ENCODE data around the gene ANGPTL1. TPM values are rescaled to one million over a fixed set of nuclear protein-coding genes. Genes with fewer than 3 reads are reported as not detected.
"Not testable (repeated sequence)": the region's sequence is repeated elsewhere in the genome, so short reads cannot be mapped to it uniquely, and the experiment has no call there.

ANGPTL1 gene
- total RNA-seq, 1 donor = 0.10 TPM

DNA sequence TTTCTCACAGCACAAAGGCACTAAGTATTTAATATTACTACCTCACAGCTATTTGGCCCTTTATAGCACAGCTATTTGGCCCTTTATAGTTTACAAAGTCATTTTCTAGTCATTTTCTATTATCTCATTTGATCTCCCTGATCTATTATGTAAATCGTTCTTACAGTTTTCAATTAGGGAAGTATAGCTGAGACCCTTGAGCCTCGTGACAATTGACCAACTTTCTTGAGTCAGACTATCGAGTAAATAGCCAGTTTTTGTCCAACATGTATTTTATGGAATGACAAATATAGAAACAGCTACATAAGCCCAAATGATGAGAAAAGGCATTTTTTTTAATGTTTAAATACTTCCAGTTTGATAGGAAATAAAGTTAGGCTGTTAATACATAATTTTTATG is 7.0 kb upstream of the ANGPTL1 start:
- Histone ChIP-seq H3K9me3 (ENCODE audit: low read depth, low read length) (no peaks in the 10 kb centered on the region), H3K27me3 (ENCODE audit: insufficient read depth, low read length) (no peaks in the 10 kb centered on the region), H3K4me1 (ENCODE audit: insufficient read depth, low read length) (no peaks in the 10 kb centered on the region), H3K4me3 (ENCODE audit: low read length) (no peak overlapping the region)

DNA sequence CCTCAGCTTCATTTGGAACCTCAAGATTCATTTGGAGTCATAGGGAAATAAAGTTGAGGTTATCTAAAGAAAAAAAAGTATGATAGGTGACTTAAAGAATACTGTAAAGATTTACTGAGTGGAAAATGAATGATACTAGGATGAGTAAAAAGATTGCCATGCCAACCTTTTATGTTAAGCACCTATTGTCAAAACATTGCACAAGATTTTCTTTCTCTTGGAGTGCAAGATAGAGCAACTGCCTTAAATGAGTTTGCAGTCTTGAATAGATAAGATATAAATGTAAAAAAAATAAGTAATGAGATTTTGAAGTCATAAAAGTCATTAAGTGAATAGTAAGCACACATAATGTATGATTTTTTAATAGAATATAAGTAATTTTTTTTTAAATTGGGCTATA is 5.1 kb upstream of the ANGPTL1 start:
- H3K9me3 ChIP-seq (ENCODE audit: low read depth, low read length) = no peaks in the 10 kb centered on the region
- H3K27me3 ChIP-seq (ENCODE audit: insufficient read depth, low read length) = no peaks in the 10 kb centered on the region
- no peaks in the 10 kb centered on the region for H3K4me1 ChIP-seq (ENCODE audit: insufficient read depth, low read length)
- H3K4me3 ChIP-seq (ENCODE audit: low read length) = no peak overlapping the region

DNA sequence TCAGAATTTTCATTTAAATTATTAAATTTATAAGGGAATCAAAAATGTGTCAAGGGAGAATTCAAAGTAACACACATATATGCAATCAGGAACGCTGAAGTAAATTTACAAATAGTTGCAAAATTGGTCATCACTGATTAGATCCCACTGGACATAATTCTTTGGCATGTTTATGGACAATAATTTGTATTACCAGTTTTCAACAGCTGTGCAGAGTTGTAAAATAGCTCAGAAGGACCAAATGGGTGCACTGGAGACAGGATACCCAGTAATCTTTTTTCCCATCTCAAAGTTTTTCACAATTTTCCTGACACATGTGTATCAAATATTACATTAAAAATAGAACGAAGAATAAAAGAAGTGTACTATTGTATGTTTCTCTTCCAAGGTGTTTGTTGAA is 4.1 kb upstream of the ANGPTL1 start:
- H3K4me3 ChIP-seq (ENCODE audit: low read length) = no peak overlapping the region
- H3K27me3 ChIP-seq (ENCODE audit: insufficient read depth, low read length) = no peaks in the 10 kb centered on the region
- H3K4me1 ChIP-seq (ENCODE audit: insufficient read depth, low read length) = no peaks in the 10 kb centered on the region
- H3K9me3 ChIP-seq (ENCODE audit: low read depth, low read length) = no peaks in the 10 kb centered on the region

DNA sequence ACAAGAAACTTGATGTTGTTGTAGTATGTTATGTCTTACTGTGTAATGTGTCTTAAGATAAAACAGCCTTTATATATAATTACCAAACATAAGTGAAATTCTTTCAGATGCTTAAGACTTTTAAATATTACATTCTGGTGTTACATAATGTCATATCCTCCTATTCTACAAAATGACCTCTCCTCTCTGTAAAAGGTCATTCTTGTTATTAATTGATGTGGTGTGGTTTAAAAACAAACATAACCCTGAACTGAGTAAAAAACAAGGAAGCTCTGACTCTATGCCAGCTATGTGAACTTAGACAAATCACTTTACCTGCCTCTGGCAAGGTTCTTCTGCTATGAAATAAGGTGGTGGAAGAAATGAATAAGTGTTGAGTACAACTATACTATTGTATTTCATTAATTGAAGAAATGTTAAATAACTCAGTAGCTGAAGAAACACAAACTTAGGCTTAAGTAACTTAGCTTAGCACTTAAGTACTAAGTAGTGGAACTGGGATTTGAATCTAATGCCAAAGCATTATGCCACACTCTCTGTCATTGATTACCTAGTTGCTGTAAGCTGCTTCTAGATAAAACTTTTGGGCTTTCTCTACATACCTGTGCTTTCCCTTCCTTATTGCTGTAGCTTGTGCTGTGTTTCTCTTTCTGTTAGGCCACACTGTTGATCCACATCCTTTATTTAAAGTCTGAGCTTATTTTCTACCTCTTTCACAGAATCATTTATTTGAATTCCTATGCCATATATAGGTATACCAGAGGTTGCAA is 859 bp upstream of the ANGPTL1 start:
- Histone ChIP-seq H3K4me1 (ENCODE audit: insufficient read depth, low read length) (no peaks in the 10 kb centered on the region), H3K9me3 (ENCODE audit: low read depth, low read length) (no peaks in the 10 kb centered on the region), H3K27me3 (ENCODE audit: insufficient read depth, low read length) (no peaks in the 10 kb centered on the region), H3K4me3 (ENCODE audit: low read length) (no peak overlapping the region)

DNA sequence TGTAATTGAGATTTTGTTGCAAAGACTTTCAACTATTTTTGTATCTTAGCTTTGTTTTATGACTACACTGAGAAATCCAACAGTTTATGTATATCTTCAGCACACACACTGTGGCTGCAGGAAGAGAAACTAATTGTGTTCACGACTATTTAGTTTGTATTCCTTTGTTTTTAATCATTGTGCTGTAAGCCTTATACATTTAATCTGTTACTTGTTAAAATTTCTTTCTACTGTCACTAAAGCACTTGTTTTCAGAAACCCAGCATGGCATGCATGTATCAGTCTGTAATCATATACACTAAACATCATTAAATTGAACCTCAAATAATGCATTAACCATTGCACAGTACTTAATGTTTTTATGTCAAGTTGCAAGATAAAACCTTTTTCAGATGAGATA is 656 bp downstream of the ANGPTL1 start:
- no peak overlapping the region for H3K4me3 ChIP-seq (ENCODE audit: low read length)
- H3K9me3 ChIP-seq (ENCODE audit: low read depth, low read length) = no peaks in the 10 kb centered on the region
- no peaks in the 10 kb centered on the region for H3K4me1 ChIP-seq (ENCODE audit: insufficient read depth, low read length)
- H3K27me3 ChIP-seq (ENCODE audit: insufficient read depth, low read length) = no peaks in the 10 kb centered on the region

DNA sequence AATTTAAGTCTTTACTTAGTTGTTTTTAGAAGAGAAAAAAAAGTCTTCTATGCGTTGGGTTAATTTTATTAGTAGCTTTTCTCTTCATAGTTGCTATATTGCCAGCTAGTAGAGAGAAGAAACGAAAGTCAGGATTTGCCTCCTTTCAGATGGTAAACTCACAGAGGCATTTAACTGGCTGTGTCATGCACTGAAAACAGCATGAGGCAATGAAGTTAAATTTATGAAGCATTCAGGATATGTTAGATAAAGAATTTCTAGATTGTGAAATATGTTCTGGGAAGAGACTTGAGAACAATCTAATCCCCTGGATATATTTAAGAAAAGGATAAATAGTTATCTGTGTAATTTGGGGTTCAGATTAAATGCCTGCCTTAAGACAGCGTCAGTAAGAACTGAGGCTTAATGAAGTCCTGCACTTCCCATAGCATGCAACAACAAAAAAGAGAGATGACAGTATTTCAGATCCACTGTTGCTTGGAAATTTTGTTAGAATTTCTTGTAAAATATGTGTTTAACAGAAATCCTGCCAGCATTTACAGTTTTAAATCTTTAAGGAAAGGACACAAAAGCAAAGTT is 1.7 kb downstream of the ANGPTL1 start:
- no peak overlapping the region for H3K4me3 ChIP-seq (ENCODE audit: low read length)
- H3K27me3 ChIP-seq (ENCODE audit: insufficient read depth, low read length) = no peaks in the 10 kb centered on the region
- no peaks in the 10 kb centered on the region for H3K9me3 ChIP-seq (ENCODE audit: low read depth, low read length)

DNA sequence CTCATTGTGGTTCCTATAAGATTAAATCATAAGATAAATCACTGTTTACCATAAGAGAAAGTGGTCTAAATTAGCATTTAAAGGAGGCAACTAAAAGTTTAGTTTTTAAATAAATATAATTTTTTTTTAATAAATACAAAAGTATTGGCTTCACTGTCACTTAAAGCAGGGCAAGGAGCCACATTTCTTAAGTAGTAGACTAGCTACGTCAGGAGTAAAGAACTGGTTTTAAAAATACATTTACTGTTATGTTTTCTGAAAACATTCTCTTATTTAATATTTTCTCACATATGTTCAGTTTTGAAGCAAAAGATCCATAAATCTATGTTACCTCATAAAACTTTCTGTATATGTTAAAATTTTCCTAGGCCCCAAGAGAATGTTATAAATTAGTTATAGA is 2.2 kb downstream of the ANGPTL1 start:
- Histone ChIP-seq H3K27me3 (ENCODE audit: insufficient read depth, low read length) (no peaks in the 10 kb centered on the region), H3K9me3 (ENCODE audit: low read depth, low read length) (no peaks in the 10 kb centered on the region)

More for the DNA sequence above, 1.7 kb downstream of the ANGPTL1 start:
- H3K4me1 ChIP-seq (ENCODE audit: insufficient read depth, low read length) = no peaks in the 10 kb centered on the region

DNA sequence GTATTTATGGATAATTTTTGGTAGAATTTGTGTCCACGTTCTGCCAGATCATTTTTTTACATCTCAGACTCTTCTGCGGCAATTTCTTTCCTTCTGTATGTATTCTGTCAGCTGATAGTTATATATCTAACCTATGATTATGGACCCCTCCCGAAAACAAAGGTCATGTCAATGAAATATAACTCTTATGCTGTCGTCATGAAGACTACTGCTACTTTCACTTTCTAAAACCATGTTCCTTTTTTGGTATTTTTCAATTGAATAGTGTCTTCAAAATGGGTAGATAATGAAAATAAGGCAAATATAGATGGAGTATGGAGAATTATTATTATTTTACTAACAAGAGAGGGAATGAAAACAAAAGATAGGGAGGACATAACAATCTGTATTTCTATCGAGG is 3.2 kb downstream of the ANGPTL1 start:
- Histone ChIP-seq H3K27me3 (ENCODE audit: insufficient read depth, low read length) (no peaks in the 10 kb centered on the region), H3K9me3 (ENCODE audit: low read depth, low read length) (no peaks in the 10 kb centered on the region), H3K4me1 (ENCODE audit: insufficient read depth, low read length) (no peaks in the 10 kb centered on the region), H3K4me3 (ENCODE audit: low read length) (no peak overlapping the region)

More for the DNA sequence above, 2.2 kb downstream of the ANGPTL1 start:
- Histone ChIP-seq H3K4me1 (ENCODE audit: insufficient read depth, low read length) (no peaks in the 10 kb centered on the region), H3K4me3 (ENCODE audit: low read length) (no peak overlapping the region)

DNA sequence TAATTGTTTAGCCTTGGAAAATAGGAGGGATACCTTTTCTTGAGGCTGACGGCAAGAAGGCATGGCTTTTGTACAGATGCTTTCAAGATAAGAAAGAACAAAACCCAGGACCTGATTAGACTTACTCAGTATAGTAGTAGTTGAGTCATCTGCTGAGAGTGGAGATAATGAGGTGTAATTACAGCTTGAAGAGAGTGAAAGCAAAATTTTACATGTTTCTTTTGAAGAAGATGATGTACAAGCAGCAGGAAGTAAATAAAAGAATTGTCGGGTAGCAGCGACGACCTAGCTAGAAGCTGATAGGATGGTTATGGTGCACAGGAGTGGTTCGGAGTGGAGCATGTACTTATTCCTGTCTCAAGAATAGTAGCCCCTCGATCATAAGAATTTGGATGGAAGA is 6.6 kb downstream of the ANGPTL1 start:
- Histone ChIP-seq H3K4me3 (ENCODE audit: low read length) (no peak overlapping the region), H3K4me1 (ENCODE audit: insufficient read depth, low read length) (no peaks in the 10 kb centered on the region), H3K27me3 (ENCODE audit: insufficient read depth, low read length) (no peaks in the 10 kb centered on the region), H3K9me3 (ENCODE audit: low read depth, low read length) (no peaks in the 10 kb centered on the region)

DNA sequence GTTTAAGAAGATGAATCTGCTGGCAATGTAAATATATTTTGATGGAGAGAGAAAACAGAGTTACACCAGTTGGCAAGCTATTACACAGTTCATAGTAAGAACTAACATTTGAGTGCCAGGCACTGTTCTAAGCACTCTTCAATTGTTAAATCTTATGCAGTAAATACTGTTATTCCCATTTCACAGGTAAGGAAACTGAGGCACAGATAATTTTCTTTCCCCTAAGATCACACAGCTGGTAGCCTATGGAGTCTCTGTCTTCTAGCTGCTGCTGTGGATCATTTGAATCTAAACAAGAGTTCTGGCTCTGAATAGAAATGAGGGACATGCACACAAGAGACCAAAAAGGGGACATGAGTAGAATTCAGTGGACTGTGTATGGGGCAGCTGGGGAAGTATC is 8.0 kb downstream of the ANGPTL1 start:
- Histone ChIP-seq H3K4me3 (ENCODE audit: low read length) (no peak overlapping the region), H3K27me3 (ENCODE audit: insufficient read depth, low read length) (no peaks in the 10 kb centered on the region), H3K4me1 (ENCODE audit: insufficient read depth, low read length) (no peaks in the 10 kb centered on the region), H3K9me3 (ENCODE audit: low read depth, low read length) (no peaks in the 10 kb centered on the region)

DNA sequence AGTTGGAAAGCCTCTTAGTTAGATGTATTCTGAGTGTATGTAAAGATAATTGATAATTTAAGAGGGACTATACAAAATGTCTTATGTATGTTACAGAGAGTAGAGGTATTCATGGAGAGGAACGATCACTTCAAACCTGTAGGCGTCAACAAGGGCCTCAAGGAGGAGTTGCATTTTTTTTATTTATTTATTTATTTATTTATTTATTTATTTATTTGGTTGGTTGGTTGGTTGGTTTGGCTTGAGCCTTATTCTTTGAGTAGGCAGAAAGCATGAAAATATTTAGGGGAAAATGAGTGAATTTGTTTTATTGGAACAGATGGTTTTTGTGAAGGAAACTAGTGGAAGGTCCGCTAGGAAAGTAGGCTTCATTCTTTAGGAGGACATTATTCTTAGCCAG is 8.5 kb downstream of the ANGPTL1 start:
- H3K4me3 ChIP-seq (ENCODE audit: low read length) = no peak overlapping the region
- H3K4me1 ChIP-seq (ENCODE audit: insufficient read depth, low read length) = no peaks in the 10 kb centered on the region
- H3K27me3 ChIP-seq (ENCODE audit: insufficient read depth, low read length) = no peaks in the 10 kb centered on the region
- H3K9me3 ChIP-seq (ENCODE audit: low read depth, low read length) = no peaks in the 10 kb centered on the region

DNA sequence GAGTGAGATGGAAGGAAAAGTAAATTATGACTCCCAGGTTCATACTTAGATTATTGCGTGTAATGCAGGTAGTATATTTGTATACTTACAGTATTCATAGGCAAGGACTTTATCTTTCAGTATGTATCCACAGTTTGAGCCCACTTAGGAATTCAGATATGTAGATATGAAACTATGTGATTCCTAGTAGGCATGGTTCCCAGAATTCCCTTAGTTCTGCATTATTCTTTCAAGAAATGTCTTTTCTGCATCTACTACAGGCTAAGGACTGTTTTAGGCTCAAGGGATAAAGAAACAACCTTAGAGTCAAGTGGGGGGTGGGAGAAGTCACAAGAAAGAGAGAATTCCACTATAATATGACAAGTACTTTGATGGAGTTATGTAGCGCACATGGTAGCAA is 13.8 kb downstream of the ANGPTL1 start:
- H3K4me3 ChIP-seq (ENCODE audit: low read length) = no peak overlapping the region
- H3K27me3 ChIP-seq (ENCODE audit: insufficient read depth, low read length) = no peaks in the 10 kb centered on the region
- H3K4me1 ChIP-seq (ENCODE audit: insufficient read depth, low read length) = no peaks in the 10 kb centered on the region
- H3K9me3 ChIP-seq (ENCODE audit: low read depth, low read length) = no peaks in the 10 kb centered on the region

DNA sequence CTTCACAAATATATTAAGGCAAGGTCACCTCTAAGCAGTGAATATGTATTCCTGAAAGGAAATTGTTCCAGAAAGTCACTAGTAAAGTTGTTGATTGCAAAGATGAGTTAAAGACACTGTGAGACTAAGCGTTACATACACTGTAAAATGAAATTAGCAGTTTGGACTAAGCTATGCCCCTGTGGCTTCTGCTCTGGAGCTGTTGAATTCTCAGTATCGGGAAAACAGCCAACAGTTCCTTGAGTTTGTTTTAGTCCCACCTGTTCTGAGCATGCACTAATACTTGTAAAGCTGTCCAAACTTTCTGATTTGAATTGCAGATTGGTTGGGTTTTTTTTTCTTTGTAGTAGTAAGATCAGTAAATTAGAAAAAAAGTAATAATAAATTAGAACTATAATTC is 21.0 kb downstream of the ANGPTL1 start:
- Histone ChIP-seq H3K4me3 (ENCODE audit: low read length) (no peak overlapping the region), H3K27me3 (ENCODE audit: insufficient read depth, low read length) (no peaks in the 10 kb centered on the region), H3K9me3 (ENCODE audit: low read depth, low read length) (no peaks in the 10 kb centered on the region), H3K4me1 (ENCODE audit: insufficient read depth, low read length) (no peaks in the 10 kb centered on the region)

DNA sequence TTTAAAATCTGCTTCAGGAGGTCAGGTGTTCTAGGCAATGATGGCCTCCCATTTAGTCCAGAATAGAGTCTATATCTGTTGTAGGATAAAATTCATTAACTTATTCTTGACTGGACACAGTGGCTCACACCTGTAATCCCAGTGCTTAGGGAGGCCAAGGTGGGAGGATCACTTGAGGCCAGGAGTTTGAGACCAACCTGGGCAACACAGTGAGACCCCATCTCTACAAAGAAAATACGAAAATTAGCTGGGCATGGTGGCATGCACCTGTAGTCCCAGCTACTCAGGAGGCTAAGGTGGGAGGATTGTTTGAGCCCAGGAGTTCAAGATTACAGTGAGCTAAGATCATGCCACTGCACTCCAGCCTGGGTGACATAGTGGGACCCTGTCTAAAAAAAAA is 23.0 kb downstream of the ANGPTL1 start:
- H3K27me3 ChIP-seq (ENCODE audit: insufficient read depth, low read length); H3K4me3 ChIP-seq (ENCODE audit: low read length): not testable (repeated sequence)

DNA sequence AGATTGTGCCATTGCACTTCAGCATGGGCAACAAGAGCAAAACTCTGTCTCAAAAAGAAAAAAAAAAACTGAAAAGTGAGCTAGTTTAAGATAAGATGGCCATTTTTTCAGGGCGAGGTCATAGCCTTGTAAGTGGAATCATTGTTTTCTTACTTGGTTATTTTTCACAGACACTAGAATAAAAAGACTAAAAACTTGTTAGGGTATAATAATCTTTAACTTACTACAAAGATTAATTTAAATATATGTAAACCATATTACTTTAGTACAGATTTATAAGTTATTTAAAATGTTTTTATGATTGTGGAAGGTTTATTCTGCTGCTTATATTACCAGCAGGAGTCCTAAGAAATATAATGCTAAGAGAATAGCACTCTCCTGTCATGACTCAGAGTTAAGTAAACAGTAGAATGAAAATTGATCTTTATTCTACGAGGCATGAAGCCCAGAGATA is 23.5 kb downstream of the ANGPTL1 start:
- H3K27me3 ChIP-seq (ENCODE audit: insufficient read depth, low read length) = no peaks in the 10 kb centered on the region
- no peaks in the 10 kb centered on the region for H3K4me1 ChIP-seq (ENCODE audit: insufficient read depth, low read length)
- no peaks in the 10 kb centered on the region for H3K9me3 ChIP-seq (ENCODE audit: low read depth, low read length)
- H3K4me3 ChIP-seq (ENCODE audit: low read length) = no peak overlapping the region

More for the DNA sequence above, 23.0 kb downstream of the ANGPTL1 start:
- not testable (repeated sequence) for H3K9me3 ChIP-seq (ENCODE audit: low read depth, low read length); H3K4me1 ChIP-seq (ENCODE audit: insufficient read depth, low read length)

DNA sequence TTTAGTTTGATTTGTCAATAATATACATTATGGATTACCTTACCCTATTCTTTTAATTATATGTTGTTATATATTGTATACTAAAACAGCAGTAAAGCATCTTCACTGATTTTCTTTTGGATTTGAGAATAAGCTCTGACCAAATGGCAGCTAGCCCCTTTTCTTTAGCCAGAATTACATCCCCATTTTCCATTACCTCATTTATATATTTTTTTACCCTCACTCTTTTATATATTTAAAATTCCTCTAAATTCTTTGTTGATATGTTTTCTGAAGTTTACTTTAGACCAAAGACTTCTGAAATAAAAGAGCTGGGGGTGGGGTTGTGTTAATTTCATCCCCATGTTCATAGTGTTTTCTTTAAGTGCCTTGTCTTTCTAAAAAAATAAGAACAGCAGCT is 24.6 kb downstream of the ANGPTL1 start:
- no peak overlapping the region for H3K4me3 ChIP-seq (ENCODE audit: low read length)
- no peaks in the 10 kb centered on the region for H3K4me1 ChIP-seq (ENCODE audit: insufficient read depth, low read length)
- H3K9me3 ChIP-seq (ENCODE audit: low read depth, low read length) = no peaks in the 10 kb centered on the region
- H3K27me3 ChIP-seq (ENCODE audit: insufficient read depth, low read length) = no peaks in the 10 kb centered on the region
